ENCODE results near the gene MT1B. TPM values are rescaled to one million over a fixed set of nuclear protein-coding genes. Genes with fewer than 3 reads are reported as not detected.

MT1B gene
- total RNA-seq = not detected in 2 replicates

GRCh38 chr16:56651586-56651985, at the start of gene MT1B:
MT1B (plus strand) TSS chr16:56651886; CDS start chr16:56651954, 68 bp downstream.

GRCh38 chr16:56608043-56608875, 43.4 kb upstream of the MT1B start, which contains the start of gene MT2A:
MT2A (plus strand) TSS chr16:56608584; CDS start chr16:56608656, 72 bp downstream.

GRCh38 chr16:56625140-56625942, 26.3 kb upstream of the MT1B start, which contains the start of gene MT1E:
MT1E (plus strand) TSS chr16:56625781; CDS start chr16:56625852, 71 bp downstream.

GRCh38 chr16:56632156-56632847, 19.4 kb upstream of the MT1B start, which contains the start of gene MT1M:
MT1M (plus strand) TSS chr16:56632659; CDS start chr16:56632732, 73 bp downstream.

GRCh38 chr16:56637814-56638750, 13.6 kb upstream of the MT1B start, which contains the start of gene MT1A:
MT1A (plus strand) TSS chr16:56638666; CDS start chr16:56638739, 73 bp downstream.

GRCh38 chr16:56657555-56658326, 6.1 kb downstream of the MT1B start, which contains the start of gene MT1F:
MT1F (plus strand) TSS chr16:56657959; CDS start chr16:56658059, 100 bp downstream.

GRCh38 chr16:56667581-56668571, 16.2 kb downstream of the MT1B start, which contains the start of gene MT1G:
MT1G (minus strand) TSS chr16:56668065; CDS start chr16:56667993, 72 bp downstream.

GRCh38 chr16:56669005-56669839, 17.5 kb downstream of the MT1B start, which contains the start of gene MT1H:
MT1H (plus strand) TSS chr16:56669814; CDS start chr16:56669885, 71 bp downstream.

GRCh38 chr16:56681939-56682702, 30.4 kb downstream of the MT1B start, which contains the start of gene MT1X:
MT1X (plus strand) TSS chr16:56682470; CDS start chr16:56682541, 71 bp downstream.

Other genes with a start within 250 kb of the MT1B start
- 177 and 201 TPM in 2 replicates for gene AMFR, start 226.3 kb upstream of the MT1B start, total RNA-seq
- 80.6 and 102 TPM in 2 replicates for gene NUDT21, start 200.6 kb upstream of the MT1B start, total RNA-seq
- gene OGFOD1, start 200.3 kb upstream of the MT1B start, total RNA-seq = 47.1 and 159 TPM in 2 replicates
- 50.0 and 63.5 TPM in 2 replicates for gene BBS2, start 131.9 kb upstream of the MT1B start, total RNA-seq
- not detected in 2 replicates for gene MT4, start 86.8 kb upstream of the MT1B start, total RNA-seq
- gene MT3, start 62.4 kb upstream of the MT1B start, total RNA-seq = not detected in 2 replicates
- 12.8 and 46.1 TPM in 2 replicates for gene MT2A, start 43.3 kb upstream of the MT1B start, total RNA-seq
- 14.1 and 18.5 TPM in 2 replicates for gene MT1E, start 26.1 kb upstream of the MT1B start, total RNA-seq
- gene MT1M, start 19.2 kb upstream of the MT1B start, total RNA-seq = not detected in 2 replicates
- gene MT1A, start 13.2 kb upstream of the MT1B start, total RNA-seq = 0.97 TPM in 1 of 2 replicates, not detected in the other
- 0.32 TPM in 1 of 2 replicates, not detected in the other for gene MT1F, start 6.1 kb downstream of the MT1B start, total RNA-seq
- gene MT1G, start 16.2 kb downstream of the MT1B start, total RNA-seq = not detected in 2 replicates
- not detected in 2 replicates for gene MT1H, start 17.9 kb downstream of the MT1B start, total RNA-seq
- 3.0 and 7.1 TPM in 2 replicates for gene MT1X, start 30.6 kb downstream of the MT1B start, total RNA-seq
- gene NUP93, start 78.2 kb downstream of the MT1B start, total RNA-seq = 74.2 and 87.1 TPM in 2 replicates
- gene SLC12A3, start 213.3 kb downstream of the MT1B start, total RNA-seq = not detected in 2 replicates

All from epithelial cell of umbilical artery (primary cell).